Right atrium auricular region (tissue), 2 donors: ENCODE results near the gene VPS33B. TPM values are rescaled to one million over a fixed set of nuclear protein-coding genes. Genes with fewer than 3 reads are reported as not detected.

Experiments
- DNase-seq: peaks from one replicate; pipeline ENCODE4 v3.0.0-alpha.2; 2019; ENCODE audit warnings: low spot score
- H3K27ac ChIP-seq, 2 donors: fragments of 200-600 bp; sonication (generic); 1 replicate in 1 of 2; 2 replicates in 1 of 2; pipeline ENCODE4 v1.5.1; 2016 to 2019
- H3K27me3 ChIP-seq, 2 donors: fragments of 200-600 bp; sonication (generic); one replicate each; pipeline versions ENCODE4 v1.5.1 to v1.6.0; 2017 to 2019
- H3K36me3 ChIP-seq: fragments of 200-600 bp; sonication (generic); one replicate; pipeline ENCODE4 v1.5.1; 2016
- H3K4me1 ChIP-seq, 2 donors: fragments of 200-600 bp; sonication (generic); one replicate each; pipeline versions ENCODE4 v1.5.1 to v1.6.0; 2017 to 2019
- H3K4me3 ChIP-seq, 2 donors: fragments of 200-600 bp; sonication (generic); 1 replicate in 1 of 2; 2 replicates in 1 of 2; pipeline ENCODE4 v1.5.1; 2017 to 2019; ENCODE audit warnings: mild to moderate bottlenecking in 1 of 2, moderate library complexity in 1 of 2
- H3K9me3 ChIP-seq, 2 donors: fragments of 200-600 bp; sonication (generic); one replicate each; pipeline ENCODE4 v1.5.1; 2019
- total RNA-seq, 2 donors: library from RNA; depleted of rRNA; stranded (reverse); fragments of >200 nt; gene quantifications; one replicate each; pipeline ENCODE4 v1.1.0, GENCODE V29; 2016
- TF ChIP-seq, protein P1 (sequence below), 2 donors: fragments of 200-600 bp; sonication (generic); IDR thresholded peaks; one replicate each; pipeline ENCODE4 v1.5.1; 2019; ENCODE audit warnings: antibody characterized with exemption in 2 of 2

Gene VPS33B
- total RNA-seq, 2 donors from 2014 or later, result 5.8 to 6.1 TPM

DNA sequence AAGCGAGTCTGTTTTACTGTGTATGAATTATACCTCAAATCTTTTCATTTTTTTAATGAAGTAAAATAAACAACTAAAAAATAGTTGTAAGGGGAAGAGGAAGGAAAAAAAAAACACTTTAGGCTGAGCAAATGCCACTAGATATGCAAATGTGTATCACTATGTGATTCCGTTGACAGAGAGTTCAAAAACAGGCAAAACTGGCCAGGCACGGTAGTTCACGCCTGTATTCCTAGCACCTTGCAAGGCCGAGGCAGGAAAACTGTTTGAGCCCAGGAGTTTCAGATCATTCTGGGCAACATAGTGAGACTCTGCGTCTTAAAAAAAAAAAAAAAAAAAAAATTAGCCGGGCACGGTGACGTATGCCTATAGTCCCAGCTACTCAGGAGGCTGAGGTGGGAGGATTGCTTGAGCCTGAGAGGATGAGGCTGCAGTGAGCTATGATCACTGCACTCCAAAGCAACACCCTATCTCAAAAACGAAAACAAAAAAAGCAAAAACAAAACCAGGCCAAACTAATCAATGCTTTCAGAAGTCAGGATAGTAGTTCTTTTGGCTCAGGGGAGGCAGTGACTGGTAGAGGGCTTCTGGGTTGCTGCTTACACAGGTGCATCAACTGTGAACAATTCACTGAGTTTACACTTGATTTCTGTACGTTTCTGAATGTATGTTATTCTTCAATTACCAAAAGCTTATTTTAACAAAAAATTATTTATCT, 35.4 kb downstream of the VPS33B start:
- H3K4me3 ChIP-seq, result no peak overlapping the region
- no peaks in the 10 kb centered on the region for H3K4me1 ChIP-seq
- no peaks in the 10 kb centered on the region for H3K9me3 ChIP-seq
- H3K27me3 ChIP-seq, result no peaks in the 10 kb centered on the region
- DNase-seq, result no peak
- no peaks in the 10 kb centered on the region for H3K36me3 ChIP-seq
- TF ChIP-seq, protein P1, sequence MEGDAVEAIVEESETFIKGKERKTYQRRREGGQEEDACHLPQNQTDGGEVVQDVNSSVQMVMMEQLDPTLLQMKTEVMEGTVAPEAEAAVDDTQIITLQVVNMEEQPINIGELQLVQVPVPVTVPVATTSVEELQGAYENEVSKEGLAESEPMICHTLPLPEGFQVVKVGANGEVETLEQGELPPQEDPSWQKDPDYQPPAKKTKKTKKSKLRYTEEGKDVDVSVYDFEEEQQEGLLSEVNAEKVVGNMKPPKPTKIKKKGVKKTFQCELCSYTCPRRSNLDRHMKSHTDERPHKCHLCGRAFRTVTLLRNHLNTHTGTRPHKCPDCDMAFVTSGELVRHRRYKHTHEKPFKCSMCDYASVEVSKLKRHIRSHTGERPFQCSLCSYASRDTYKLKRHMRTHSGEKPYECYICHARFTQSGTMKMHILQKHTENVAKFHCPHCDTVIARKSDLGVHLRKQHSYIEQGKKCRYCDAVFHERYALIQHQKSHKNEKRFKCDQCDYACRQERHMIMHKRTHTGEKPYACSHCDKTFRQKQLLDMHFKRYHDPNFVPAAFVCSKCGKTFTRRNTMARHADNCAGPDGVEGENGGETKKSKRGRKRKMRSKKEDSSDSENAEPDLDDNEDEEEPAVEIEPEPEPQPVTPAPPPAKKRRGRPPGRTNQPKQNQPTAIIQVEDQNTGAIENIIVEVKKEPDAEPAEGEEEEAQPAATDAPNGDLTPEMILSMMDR (IDR thresholded peaks at IDR 0.05), result no peak
- no peak overlapping the region for H3K27ac ChIP-seq

DNA sequence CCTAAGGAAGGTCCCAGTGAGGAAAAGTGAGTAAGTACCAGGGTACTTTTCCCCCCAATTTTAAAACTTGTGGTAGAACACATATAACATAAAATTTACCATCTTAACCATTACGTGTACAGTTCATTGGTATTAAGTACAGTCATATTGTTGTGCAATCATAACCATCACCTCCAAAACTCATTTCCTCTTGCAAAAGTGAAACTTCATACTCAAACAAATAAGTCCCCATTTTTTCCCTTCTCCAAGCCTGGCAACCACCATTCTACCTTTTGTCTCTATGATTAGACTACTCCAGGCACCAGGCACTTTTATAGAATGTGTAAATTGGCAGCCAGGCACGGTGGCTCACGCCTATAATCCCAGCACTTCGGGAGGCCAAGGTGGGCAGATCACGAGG, 40.3 kb downstream of the VPS33B start:
- Histone ChIP-seq H3K9me3 (no peaks in the 10 kb centered on the region), H3K36me3 (no peaks in the 10 kb centered on the region), H3K27me3 (no peaks in the 10 kb centered on the region), H3K27ac (no peak overlapping the region), H3K4me3 (no peak overlapping the region), H3K4me1 (no peaks in the 10 kb centered on the region)
- TF ChIP-seq, protein P1 (IDR thresholded peaks at IDR 0.05), result no peak
- no peak for DNase-seq

DNA sequence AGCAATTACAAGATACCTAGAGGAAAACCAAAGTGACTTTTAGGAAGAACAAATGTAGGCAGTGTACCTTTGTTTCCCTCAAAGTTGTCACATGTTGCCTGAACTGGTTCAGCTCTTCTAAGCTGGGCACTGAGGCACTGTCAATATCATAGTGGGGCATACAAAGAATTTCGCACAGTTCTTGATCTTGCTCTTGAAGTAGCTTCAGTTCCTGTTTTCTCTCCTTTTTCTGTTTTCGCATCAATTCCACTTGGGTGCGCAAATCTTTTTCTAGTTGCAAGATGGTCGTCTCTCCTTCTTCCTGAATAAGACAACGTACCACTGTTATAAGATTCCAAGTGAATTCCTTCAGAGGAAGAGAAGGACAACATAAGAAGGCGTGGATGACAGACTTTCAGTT, 40.7 kb downstream of the VPS33B start:
- TF ChIP-seq, protein P1 (IDR thresholded peaks at IDR 0.05), result no peak
- H3K27ac ChIP-seq, result no peak overlapping the region
- DNase-seq, result no peak
- H3K9me3 ChIP-seq, result no peaks in the 10 kb centered on the region
- H3K4me1 ChIP-seq, result no peaks in the 10 kb centered on the region
- no peaks in the 10 kb centered on the region for H3K27me3 ChIP-seq
- no peaks in the 10 kb centered on the region for H3K36me3 ChIP-seq
- H3K4me3 ChIP-seq, result no peak overlapping the region

DNA sequence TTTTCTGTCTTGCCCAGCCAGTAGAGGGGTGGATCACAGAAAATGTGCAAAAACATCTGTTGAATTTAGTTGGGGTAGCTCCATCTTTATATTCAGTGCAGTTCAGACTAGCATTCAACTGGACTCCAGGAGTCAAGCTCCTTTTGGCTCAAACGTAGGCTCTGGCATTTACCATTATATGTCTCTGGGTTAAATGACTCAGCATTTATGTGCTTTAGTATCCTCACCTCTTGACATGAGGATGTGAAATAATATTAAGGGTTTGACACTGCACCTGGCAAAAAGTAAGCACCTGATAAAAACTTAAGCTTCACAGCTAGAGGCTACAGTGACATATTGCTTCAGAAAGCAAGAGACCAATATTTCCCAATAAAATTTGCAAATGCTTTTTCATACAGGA, 42.8 kb downstream of the VPS33B start:
- H3K27me3 ChIP-seq, result no peaks in the 10 kb centered on the region
- H3K9me3 ChIP-seq, result no peaks in the 10 kb centered on the region
- no peaks in the 10 kb centered on the region for H3K36me3 ChIP-seq
- no peak for DNase-seq
- H3K4me3 ChIP-seq, result no peak overlapping the region
- TF ChIP-seq, protein P1 (IDR thresholded peaks at IDR 0.05), result no peak
- H3K4me1 ChIP-seq, result no peaks in the 10 kb centered on the region
- no peak overlapping the region for H3K27ac ChIP-seq

DNA sequence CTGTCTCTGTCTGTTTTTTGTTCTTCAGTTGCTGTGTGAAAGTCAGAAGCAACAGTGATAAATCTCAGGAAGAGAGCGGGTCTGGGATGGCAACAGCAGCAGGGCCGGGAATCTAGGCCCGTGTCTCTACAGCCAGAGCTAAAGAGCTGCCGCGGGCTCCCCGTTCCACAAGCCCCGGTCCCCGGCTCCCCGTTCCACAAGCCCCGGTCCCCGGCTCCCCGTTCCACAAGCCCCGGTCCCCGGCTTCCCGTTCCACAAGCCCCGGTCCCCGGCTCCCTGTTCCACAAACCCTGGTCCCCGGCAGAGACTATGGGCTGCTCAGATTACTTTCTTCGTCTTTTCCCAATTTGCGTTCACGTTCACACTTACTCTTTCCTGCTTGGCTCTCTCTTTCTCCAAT, 48.2 kb downstream of the VPS33B start:
- TF ChIP-seq, protein P1 (IDR thresholded peaks at IDR 0.05), result no peak
- Histone ChIP-seq H3K4me3 (no peak overlapping the region), H3K9me3 (no peaks in the 10 kb centered on the region), H3K36me3 (no peaks in the 10 kb centered on the region), H3K4me1 (no peaks in the 10 kb centered on the region), H3K27me3 (no peaks in the 10 kb centered on the region), H3K27ac (no peak overlapping the region)
- DNase-seq, result no peak

DNA sequence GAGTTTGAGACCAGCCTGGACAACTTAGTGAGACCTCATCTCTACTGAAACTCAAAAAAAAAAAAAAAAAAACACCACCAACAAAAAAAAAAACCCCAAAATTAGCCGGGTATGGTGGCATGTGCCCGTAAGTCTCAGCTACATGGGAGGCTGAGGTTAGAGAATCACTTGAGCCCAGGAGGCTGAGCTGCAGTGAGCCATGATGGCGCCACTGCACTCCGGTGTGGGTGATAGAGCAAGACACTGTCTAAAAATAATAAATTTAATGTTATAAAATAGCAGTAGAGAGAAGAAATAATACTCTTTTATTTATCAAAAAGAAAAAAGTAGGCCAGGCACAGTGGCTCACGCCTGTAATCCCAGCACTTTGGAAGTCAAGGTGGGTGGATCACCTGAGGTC, 50.3 kb downstream of the VPS33B start:
- no peak for DNase-seq
- H3K36me3 ChIP-seq, result no peaks in the 10 kb centered on the region
- TF ChIP-seq, protein P1 (IDR thresholded peaks at IDR 0.05), result no peak

More for the DNA sequence above, 50.3 kb downstream of the VPS33B start:
- Histone ChIP-seq H3K4me1 (no peaks in the 10 kb centered on the region), H3K27me3 (no peaks in the 10 kb centered on the region), H3K9me3 (no peaks in the 10 kb centered on the region), H3K27ac (no peak overlapping the region), H3K4me3 (no peak overlapping the region)
